K562 (cell line): ENCODE measurements around the gene RASIP1. TPM values are rescaled to one million over a fixed set of nuclear protein-coding genes. Genes with fewer than 3 reads are reported as not detected.

Source experiments
- ARID1B ChIP-seq: fragments of 450-650 bp; IDR thresholded peaks from 2 replicates; pipeline ENCODE4 v1.6.1; 2016; ENCODE audit warnings: antibody characterized with exemption, mild to moderate bottlenecking, inconsistent platforms
- ETS2 ChIP-seq: IDR thresholded peaks from 2 replicates; pipeline ENCODE4 v1.6.1; 2016; ENCODE audit warnings: borderline replicate concordance, missing genetic modification characterization, mild to moderate bottlenecking, moderate library complexity, missing compliant biosample characterization; ENCODE audit not compliant: poor library complexity, severe bottlenecking
- KHSRP ChIP-seq: fragments of 450-650 bp; IDR thresholded peaks from 2 replicates; pipeline ENCODE4 v1.6.1; 2017
- LARP7 ChIP-seq: fragments of 450-650 bp; IDR thresholded peaks from 2 replicates; pipeline ENCODE4 v1.6.1; 2016
- NELFE ChIP-seq: IDR thresholded peaks from 2 replicates; pipeline ENCODE4 v1.6.1; 2011; ENCODE audit warnings: mild to moderate bottlenecking; ENCODE audit not compliant: insufficient read depth, insufficient read length
- PML ChIP-seq: IDR thresholded peaks from 2 replicates; pipeline ENCODE4 v1.6.1; 2012; ENCODE audit warnings: low read length, inconsistent platforms
- RBFOX2 ChIP-seq: fragments of 200-400 bp; formaldehyde crosslinking; IDR thresholded peaks from 2 replicates; pipeline ENCODE4 v1.6.1; 2017; ENCODE audit warnings: low read depth, mild to moderate bottlenecking, low read length, moderate library complexity
- RERE ChIP-seq: sonication (generic); formaldehyde crosslinking; IDR thresholded peaks from 2 replicates; pipeline ENCODE4 v1.8.0; 2023; ENCODE audit warnings: missing genetic modification reagents, mild to moderate bottlenecking, borderline replicate concordance
- RREB1 ChIP-seq: fragments of 250-450 bp; sonication (Bioruptor Pico); IDR thresholded peaks from 2 replicates; pipeline ENCODE4 v1.4.0; 2020
- RUNX1 ChIP-seq: sonication (generic); IDR thresholded peaks from 2 replicates; pipeline ENCODE4 v1.6.1; 2016; ENCODE audit warnings: antibody characterized with exemption, low read depth
- ZNF395 ChIP-seq: fragments of 200-800 bp; sonication (Bioruptor generic); IDR thresholded peaks from 2 replicates; pipeline ENCODE4 v1.6.1; 2017; ENCODE audit warnings: missing genetic modification characterization, missing compliant biosample characterization
- ZNF740 ChIP-seq, 3 experiments: fragments of 200-800 bp in 1 of 3; sonication (Bioruptor generic) in 1 of 3; sonication (generic) in 1 of 3; formaldehyde crosslinking in 1 of 3; IDR thresholded peaks; 2 replicates each; pipeline versions ENCODE4 v1.6.1 to v1.8.0; 2016 to 2022; ENCODE audit warnings: mild to moderate bottlenecking in 2 of 3, missing compliant biosample characterization in 2 of 3, missing genetic modification characterization in 2 of 3, missing genetic modification reagents in 1 of 3
- ZNF766 ChIP-seq: fragments of 200-800 bp; sonication (Bioruptor generic); conservative IDR thresholded peaks from 2 replicates; pipeline ENCODE4 v1.6.1; 2016; ENCODE audit warnings: missing genetic modification characterization, missing compliant biosample characterization
- polyA plus RNA-seq, 8 experiments: library from polyadenylated mRNA; depleted of rRNA in 4 of 8; stranded (reverse) in 5 of 8; unstranded in 3 of 8; fragments of >200 nt; fragmentation: Nextera tagmentation in 2 of 8; fragmentation: Illumina TruSeq in 1 of 8; extraction: Ambion mirVana in 2 of 8; extraction: Trizol in 1 of 8; gene quantifications; 2 replicates each; pipeline versions ENCODE4 v1.2.1 to v1.2.3, GENCODE V29; 2011 to 2014; ENCODE audit warnings: inconsistent platforms in 1 of 8, missing spikeins in 1 of 8
- total RNA-seq, 7 experiments: library from RNA; depleted of rRNA in 6 of 7; stranded (reverse); fragments of >200 nt in 6 of 7; fragmentation: Illumina TruSeq in 2 of 7; extraction: Trizol in 2 of 7; gene quantifications; 2 replicates each; pipeline versions ENCODE4 v1.2.1 to v1.2.3, GENCODE V29; 2011 to 2021; ENCODE audit warnings: low replicate concordance in 1 of 7

The RASIP1 gene
- total and polyA plus RNA-seq, 9 of the 15 experiments (the other 6 are each of a cell fraction or from before 2014, with no cell fraction given): 0.20 to 4.7 (median 1.5) TPM

- no peak for TF ChIP-seq RERE (CRISPR knock-in tag)
- no peak for TF ChIP-seq RUNX1
- TF ChIP-seq NELFE: no peak
- peak; percentile 81 for TF ChIP-seq ZNF766
- no peak for TF ChIP-seq LARP7
- TF ChIP-seq KHSRP: no peak
- TF ChIP-seq ZNF740 (CRISPR knock-in tag; IDR thresholded peaks at IDR 0.05): 0 out of 2 replicates have a peak, but pooled peaks have one; percentile 25
- no peak for TF ChIP-seq ZNF740 (tag; IDR thresholded peaks at IDR 0.05)
- no peak for TF ChIP-seq RREB1 (CRISPR knock-in tag)
- no peak for TF ChIP-seq ETS2 (tag)
- TF ChIP-seq RBFOX2: peak; percentile 60
- no peak for TF ChIP-seq PML
- peak; percentile 81 for TF ChIP-seq ARID1B
- TF ChIP-seq ZNF395 (CRISPR knock-in tag): 0 out of 2 replicates have a peak, but pooled peaks have one; percentile 82
Measured at GRCh38 chr19:48780631-48781391, 40.4 kb upstream of the RASIP1 start (continued).
